Measurements from ENCODE around the gene RALY. TPM values are rescaled to one million over a fixed set of nuclear protein-coding genes. Genes with fewer than 3 reads are reported as not detected.

The RALY gene
- total RNA-seq, 1 donor from 2014 or later: 78.5 TPM

DNA sequence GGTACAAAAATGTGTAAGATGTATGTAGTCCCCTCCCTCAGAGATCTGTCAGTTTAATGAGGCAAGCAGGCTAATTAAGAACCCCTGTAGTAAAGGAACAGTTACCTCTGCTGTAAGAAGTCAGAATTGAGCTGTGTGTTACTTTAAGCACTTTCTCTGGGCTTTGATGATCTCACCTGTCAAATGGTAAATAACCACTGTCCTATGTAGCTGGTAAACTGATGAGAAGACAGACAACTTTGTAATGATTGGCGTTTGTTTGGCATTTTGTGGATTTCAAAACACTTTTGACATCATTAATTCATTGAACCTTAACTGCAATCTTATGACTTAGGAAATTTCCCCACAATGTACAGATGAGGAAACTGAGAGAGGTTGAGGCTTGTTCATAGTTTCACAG is 55.7 kb downstream of the RALY start:
- H3K4me1 ChIP-seq: peaks cover 0 to 18% of the 10 kb centered on the region in 2 donors
- TF ChIP-seq, protein P1, sequence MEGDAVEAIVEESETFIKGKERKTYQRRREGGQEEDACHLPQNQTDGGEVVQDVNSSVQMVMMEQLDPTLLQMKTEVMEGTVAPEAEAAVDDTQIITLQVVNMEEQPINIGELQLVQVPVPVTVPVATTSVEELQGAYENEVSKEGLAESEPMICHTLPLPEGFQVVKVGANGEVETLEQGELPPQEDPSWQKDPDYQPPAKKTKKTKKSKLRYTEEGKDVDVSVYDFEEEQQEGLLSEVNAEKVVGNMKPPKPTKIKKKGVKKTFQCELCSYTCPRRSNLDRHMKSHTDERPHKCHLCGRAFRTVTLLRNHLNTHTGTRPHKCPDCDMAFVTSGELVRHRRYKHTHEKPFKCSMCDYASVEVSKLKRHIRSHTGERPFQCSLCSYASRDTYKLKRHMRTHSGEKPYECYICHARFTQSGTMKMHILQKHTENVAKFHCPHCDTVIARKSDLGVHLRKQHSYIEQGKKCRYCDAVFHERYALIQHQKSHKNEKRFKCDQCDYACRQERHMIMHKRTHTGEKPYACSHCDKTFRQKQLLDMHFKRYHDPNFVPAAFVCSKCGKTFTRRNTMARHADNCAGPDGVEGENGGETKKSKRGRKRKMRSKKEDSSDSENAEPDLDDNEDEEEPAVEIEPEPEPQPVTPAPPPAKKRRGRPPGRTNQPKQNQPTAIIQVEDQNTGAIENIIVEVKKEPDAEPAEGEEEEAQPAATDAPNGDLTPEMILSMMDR (IDR thresholded peaks at IDR 0.05): no peak
- H3K9me3 ChIP-seq: no peaks in the 10 kb centered on the region
- H3K27ac ChIP-seq: no peak overlapping the region
- no peak for DNase-seq (ENCODE audit: low spot score in 2 of 2)
- intact Hi-C loops (cut with DNase I): no loop called here
- no peaks in the 10 kb centered on the region for H3K36me3 ChIP-seq
- no peak overlapping the region for H3K4me3 ChIP-seq
- H3K27me3 ChIP-seq: no peaks in the 10 kb centered on the region

DNA sequence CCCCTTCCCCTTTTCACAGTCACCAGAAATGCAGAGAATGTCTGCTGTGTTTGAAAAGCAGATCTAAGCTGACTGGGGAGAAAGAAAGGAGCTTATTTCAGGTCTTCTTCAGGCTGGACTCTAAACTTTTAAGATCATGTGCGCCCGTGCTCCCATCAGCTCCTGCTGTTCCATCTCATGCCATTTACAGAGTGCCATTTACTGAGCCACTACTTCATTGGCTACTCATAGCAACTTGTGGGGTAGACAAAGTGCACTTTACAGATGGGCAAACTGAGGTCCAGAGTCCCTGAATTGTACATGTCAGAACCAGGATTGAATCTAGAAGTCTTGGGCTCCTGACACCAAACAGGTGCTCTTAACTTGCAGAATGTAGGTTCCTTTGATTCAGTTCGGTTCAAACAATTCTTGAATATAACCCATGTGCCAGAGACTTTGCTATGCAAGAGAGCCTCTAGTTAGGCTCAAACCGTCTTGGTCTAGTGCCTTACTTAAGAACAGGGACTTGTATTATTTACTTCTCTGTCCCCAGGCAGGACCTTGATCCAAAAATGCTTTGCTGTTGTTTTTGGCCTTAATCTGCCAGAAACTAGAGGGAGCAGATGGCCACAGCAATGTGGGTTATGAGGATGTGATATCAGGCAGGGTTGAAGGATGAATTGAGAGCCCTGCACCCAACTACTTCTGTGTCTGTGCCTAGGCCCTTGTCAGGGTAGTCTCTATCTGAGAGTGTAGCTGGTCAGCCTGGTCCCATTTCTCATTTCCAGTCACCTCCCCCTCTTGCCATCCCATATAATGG is 56.4 kb downstream of the RALY start:
- H3K27ac ChIP-seq: no peak overlapping the region
- H3K9me3 ChIP-seq: no peaks in the 10 kb centered on the region
- TF ChIP-seq, protein P1 (IDR thresholded peaks at IDR 0.05): no peak
- DNase-seq (ENCODE audit: low spot score in 2 of 2): no peak
- H3K4me1 ChIP-seq: peaks cover 0 to 16% of the 10 kb centered on the region in 2 donors
- H3K36me3 ChIP-seq: no peaks in the 10 kb centered on the region
- H3K27me3 ChIP-seq: no peaks in the 10 kb centered on the region
- no peak overlapping the region for H3K4me3 ChIP-seq
- intact Hi-C loops (cut with DNase I): no loop called here

DNA sequence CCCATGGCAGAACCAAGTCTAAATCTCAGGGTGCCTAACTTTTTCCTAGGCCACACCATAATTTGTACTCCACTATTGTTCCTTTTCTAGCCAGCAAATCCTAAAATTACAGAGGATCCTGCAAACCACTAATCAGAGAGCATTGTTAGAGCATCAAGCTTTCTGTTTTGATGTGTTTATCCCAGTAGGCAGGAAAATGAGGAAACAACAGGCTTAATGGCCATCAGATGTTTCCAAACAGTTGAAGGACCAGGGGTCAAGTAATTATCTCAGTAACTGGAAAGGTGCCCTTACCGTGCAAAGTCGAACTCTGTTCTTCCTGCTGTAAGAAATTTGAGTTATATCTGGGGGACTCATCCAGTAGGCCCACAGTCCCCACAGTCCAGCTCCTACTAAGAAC is 58.7 kb downstream of the RALY start:
- H3K36me3 ChIP-seq: no peaks in the 10 kb centered on the region
- intact Hi-C loops (cut with DNase I): no loop called here
- H3K9me3 ChIP-seq: no peaks in the 10 kb centered on the region
- DNase-seq (ENCODE audit: low spot score in 2 of 2): no peak
- H3K27me3 ChIP-seq: no peaks in the 10 kb centered on the region
- H3K27ac ChIP-seq: no peak overlapping the region
- peaks cover 0 to 14% of the 10 kb centered on the region in 2 donors for H3K4me1 ChIP-seq
- no peak overlapping the region for H3K4me3 ChIP-seq
- TF ChIP-seq, protein P1 (IDR thresholded peaks at IDR 0.05): no peak

DNA sequence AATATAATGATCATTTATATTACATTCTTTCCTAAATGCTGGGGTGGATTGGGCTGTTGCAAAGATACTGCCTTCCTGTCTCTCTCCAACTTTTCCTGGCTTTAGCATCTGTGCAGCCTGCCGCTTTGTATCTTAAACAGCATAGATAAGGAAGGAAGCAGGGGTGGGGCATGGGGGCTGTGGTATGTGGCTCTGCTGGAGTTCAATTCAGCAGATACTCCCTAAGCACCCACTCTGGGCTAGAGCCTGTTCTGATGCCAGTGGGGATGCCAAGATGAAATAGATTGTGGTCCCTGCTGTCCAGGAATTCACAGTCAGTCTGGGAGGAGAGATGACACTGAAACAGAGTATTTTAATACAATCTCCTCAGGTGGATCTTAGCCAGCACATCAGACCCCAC is 61.6 kb downstream of the RALY start:
- Histone ChIP-seq H3K36me3 (no peaks in the 10 kb centered on the region), H3K4me3 (no peak overlapping the region), H3K4me1 (peaks cover 0 to 11% of the 10 kb centered on the region in 2 donors), H3K27me3 (no peaks in the 10 kb centered on the region), H3K9me3 (no peaks in the 10 kb centered on the region), H3K27ac (no peak overlapping the region)
- TF ChIP-seq, protein P1 (IDR thresholded peaks at IDR 0.05): no peak
- intact Hi-C loops (cut with DNase I): no loop called here
- no peak for DNase-seq (ENCODE audit: low spot score in 2 of 2)

DNA sequence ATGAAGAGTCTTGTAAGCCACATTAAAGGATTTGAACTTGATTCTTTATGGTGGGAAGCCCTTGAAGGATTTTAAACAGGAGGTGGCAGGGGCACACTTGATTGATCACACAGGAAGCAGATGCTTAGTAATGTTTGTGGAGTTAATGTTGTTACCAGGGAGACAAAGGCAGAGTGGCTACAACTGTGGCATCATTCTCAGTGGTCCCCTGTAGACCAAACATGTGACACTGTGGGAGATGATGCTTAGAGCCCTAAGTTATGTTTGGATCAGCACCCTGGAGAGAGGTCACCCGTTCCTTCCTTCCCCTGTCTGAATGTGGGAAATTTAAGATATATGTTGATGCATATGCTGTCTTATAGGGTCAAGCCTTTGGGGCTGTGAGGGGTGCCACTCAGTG is 65.1 kb downstream of the RALY start:
- Histone ChIP-seq H3K4me1 (peaks cover 0 to 5% of the 10 kb centered on the region in 2 donors), H3K27ac (no peak overlapping the region), H3K9me3 (no peaks in the 10 kb centered on the region), H3K36me3 (no peaks in the 10 kb centered on the region), H3K27me3 (no peaks in the 10 kb centered on the region), H3K4me3 (no peak overlapping the region)
- TF ChIP-seq, protein P1 (IDR thresholded peaks at IDR 0.05): no peak
- intact Hi-C loops (cut with DNase I): no loop called here
- DNase-seq (ENCODE audit: low spot score in 2 of 2): no peak
